Measurements from ENCODE around the gene COLQ. TPM values are rescaled to one million over a fixed set of nuclear protein-coding genes. Genes with fewer than 3 reads are reported as not detected.
"Not testable (repeated sequence)": the region's sequence is repeated elsewhere in the genome, so short reads cannot be mapped to it uniquely, and the experiment has no call there.

The COLQ gene
- total RNA-seq: 1.3 TPM

DNA sequence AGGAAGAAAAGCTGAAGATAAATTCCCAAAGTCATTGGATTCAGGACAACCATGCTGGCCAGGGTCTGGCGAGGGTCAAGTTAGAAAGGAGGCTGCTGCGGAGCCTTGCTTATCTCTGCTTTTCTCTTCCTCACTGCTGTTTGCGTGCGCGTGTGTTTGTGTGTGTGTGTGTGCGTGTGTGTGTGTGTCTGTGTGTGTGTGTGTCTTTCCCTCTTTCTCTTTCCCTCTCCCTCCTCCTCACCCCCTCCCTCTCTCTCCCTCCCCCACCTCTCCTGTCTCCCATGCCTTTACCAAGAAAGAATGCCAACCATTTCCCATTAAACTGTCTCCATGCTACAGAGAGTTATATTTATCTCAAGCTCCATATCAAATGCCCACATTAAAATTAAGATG is at the start of gene COLQ:
TSS of gene COLQ (minus strand) at position 134 of the 393 bp plus-strand sequence. CDS start at position 53, 81 bp downstream.
- DNase-seq (ENCODE audit: low spot score): no peak

DNA sequence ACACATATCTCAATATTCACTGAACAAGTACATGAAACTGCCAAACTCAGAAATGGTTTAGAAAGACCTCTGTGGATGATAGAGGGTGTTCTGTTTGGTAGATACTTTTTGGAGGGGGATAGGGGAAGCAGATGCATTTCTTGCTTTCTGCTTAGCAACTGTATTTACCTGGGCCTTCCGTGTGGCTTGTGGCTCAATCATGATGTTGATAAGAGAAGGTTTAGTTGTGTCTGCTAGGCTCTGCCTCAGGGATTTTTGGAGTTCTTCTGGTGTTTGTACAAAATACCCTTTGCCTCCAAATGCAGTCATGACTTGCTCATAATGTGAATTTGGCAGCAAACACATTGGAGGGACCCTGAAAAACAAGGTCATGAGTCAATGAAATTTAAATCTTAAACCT is 41.7 kb upstream of the COLQ start:
- ATAC-seq: peak; percentile 47
- no peak for DNase-seq (ENCODE audit: low spot score)

More for the DNA sequence above, at the start of gene COLQ:
- ATAC-seq: no peak

DNA sequence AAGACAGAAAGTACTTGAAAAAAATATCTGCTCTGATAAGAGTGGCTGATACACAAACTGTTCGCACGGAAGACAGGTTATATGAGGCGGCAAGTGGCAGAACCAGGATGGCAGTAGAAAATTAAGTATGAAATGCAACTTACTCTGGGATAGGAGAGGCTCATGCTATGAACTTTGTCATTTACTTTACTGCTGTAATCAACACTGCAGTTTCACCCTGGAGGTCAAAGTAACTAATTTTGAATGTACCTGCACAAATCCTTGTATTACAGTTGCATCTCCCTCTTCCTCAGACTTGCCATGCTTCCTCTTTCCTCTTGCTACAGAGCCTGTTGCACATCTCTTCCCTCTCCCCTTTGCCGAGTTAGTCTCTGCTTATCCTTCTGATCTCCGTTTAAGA is 41.1 kb upstream of the COLQ start:
- no peak for DNase-seq (ENCODE audit: low spot score)
- peak; percentile 81 for ATAC-seq

DNA sequence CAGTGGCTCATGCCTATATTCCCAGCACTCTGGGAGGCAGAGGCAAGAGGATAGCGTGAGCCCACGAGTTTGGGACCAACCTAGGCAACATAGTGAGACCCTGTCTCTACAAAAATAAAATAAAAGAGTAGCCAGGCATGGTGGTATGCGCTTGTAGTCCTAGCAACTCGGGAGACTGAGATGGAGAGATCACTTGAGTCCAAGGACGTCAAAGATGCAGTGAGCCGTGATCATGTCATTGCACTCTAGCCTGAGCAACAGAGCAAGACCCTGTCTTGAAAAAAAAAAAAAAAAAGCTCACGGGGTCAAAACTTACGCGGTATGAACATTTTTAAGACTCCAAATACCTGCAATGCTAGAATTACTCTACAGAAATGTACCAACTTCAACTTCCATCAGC is 37.1 kb upstream of the COLQ start:
- ATAC-seq: no peak

DNA sequence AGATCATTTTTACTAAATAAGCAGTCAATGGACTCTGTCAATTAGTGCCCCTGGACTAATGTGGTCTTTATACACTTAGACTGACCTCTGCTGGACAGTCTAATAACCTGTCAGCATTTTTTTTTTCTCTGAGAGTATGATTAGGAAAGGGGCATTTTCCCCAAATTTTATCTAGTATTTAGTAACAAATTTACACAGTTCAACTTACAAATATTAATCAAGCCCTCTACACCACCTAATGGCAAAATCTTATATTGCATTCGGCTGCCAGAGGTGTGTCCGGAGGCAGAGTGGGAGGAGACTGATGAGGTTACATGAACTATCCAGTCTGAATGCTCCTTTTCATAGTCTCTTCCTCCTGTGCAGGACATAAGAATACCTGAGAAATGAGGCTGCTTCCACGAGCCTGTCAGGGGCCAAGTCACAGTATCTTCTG is 36.0 kb upstream of the COLQ start:
- peak; percentile 61 for DNase-seq (ENCODE audit: low spot score)
- ATAC-seq: peak; percentile 86

More for the DNA sequence above, 37.1 kb upstream of the COLQ start:
- DNase-seq (ENCODE audit: low spot score): no peak

DNA sequence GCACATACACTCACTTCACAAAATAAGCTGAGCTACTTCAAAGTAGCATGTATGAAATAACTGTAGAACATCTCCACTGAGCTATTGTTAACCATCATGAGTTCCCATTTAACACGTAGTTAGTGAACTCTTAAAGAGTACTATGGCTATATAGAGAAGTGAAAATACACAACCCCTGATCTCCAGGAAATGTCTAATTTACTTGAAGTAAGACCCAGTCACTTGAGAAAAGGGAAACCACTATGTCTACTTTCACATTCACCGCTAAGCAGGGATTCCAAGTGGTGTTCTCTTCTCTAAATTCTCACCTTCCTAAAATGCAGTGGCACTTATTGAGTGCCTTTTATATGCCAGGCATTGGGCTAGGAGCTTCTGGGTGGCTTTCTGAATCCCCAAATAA is 35.0 kb upstream of the COLQ start:
- no peak for ATAC-seq

DNA sequence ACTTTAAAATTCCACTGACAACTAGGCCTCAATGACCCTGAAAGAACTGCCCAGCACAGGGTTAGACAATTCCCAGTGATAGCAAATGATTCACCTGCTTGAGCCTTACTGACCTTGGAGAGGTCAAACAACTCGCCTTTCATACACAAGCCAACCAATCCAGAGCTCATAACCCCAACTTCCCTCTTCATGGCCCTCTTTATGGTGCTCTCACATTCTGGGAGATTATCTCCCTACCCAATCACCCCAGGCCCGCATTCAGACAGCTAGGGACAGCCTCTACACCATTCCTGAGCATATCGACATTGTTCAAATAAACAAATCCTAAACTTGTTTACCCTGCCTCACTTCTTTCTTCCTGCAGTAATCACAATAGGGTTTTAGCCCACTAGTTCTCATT is 32.2 kb upstream of the COLQ start:
- ATAC-seq (peak; percentile 70), DNase-seq (ENCODE audit: low spot score) (no peak)

More for the DNA sequence above, 35.0 kb upstream of the COLQ start:
- DNase-seq (ENCODE audit: low spot score): no peak

DNA sequence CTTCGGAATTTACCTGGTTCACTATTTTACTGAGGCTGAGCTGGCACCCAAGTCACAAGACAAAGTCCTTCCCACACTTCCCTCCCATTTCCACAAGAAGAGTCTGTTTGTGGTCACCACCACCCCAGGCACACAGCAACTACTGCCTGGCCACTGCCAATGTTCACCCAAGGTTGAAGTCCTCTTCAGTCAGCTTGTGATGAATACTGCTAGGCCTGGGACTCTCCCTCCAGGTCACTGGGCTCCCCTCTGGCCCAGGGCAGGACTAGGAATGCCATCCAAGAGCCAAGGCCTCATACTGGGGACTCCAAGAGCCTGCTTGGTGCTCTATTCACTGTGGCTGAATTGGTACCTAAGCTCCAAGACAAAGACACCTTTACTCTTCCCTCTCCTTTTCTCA is 30.4 kb upstream of the COLQ start:
- DNase-seq (ENCODE audit: low spot score) (no peak), ATAC-seq (peak; percentile 51)

DNA sequence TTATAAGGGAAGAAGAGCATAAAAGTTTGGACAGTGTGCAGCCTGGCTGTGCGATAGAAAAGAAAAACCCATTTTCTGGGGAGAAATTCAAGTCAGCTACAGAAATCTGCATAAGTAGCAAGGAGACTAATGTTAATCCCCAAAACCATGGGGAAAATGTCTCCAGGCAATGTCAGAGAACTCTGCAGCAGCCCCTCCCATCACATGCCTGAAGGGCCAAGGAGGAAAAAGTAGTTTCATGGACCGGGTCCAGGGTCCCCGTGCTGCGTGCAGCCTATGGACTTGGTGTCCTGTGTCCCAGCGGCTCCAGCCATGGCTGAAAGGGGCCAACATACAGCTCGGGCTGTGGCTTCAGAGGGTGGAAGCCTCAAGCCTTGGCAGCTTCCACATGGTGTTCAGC is 28.3 kb upstream of the COLQ start:
- no peak for DNase-seq (ENCODE audit: low spot score)

DNA sequence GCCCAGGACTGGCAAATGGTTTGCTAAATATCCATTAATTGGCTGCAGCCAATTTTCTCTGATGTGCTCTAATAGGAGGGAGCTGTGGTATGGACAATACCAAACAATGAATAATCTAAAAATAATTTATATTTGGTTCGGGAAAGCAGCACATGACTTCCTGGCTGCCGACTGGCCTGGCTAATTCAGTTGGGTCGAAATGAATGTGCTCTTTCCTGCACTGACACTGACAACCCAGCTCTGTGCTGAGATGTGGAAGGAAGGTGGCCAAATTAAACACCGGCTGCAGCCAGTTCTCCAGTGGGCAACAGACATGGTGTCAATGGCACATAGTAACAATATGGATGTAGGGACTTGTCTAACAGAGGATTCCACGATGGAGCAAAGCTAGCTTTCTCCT is 21.1 kb upstream of the COLQ start:
- ATAC-seq (peak; percentile 98), DNase-seq (ENCODE audit: low spot score) (peak; percentile 53)

More for the DNA sequence above, 28.3 kb upstream of the COLQ start:
- ATAC-seq: no peak

DNA sequence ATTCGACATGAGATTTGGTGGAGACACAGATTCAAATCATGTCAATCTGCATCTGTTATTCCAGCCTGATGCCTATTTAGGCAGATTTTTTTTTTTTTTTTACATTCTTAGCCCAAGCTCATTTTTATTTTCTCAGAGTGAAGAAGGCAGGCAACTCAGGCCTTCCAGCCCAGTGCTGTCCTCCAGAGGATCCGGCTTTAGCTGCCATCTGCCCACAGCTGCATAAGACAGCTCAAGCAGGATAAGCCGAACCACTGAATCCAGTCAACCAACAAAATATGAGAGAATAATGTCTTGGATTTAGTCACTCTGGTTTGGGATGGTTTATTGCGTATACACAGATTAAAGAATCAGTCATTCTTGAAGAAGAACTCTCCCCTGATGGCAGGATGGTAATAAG is 19.9 kb upstream of the COLQ start:
- DNase-seq (ENCODE audit: low spot score) (no peak), ATAC-seq (no peak)

DNA sequence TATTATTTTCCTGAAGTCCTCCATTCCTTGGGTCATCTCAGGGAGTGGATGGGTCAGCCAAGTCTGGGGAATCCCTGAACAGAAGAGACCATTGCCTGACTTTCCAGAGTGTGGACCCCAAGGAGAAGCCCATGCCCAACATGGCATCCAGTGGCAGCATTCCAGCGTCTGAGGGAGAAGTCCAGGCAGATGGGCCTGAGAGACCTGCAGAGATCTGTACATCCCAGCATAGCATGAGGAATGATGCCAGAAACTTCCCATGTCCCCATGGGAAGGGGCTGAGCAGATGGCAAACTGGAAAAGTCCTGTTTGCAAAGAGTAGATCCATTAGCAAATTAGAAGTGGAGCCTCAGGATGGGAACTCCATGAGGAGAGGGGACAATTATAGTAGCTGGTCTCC is 17.6 kb upstream of the COLQ start:
- no peak for DNase-seq (ENCODE audit: low spot score)
- ATAC-seq: no peak

DNA sequence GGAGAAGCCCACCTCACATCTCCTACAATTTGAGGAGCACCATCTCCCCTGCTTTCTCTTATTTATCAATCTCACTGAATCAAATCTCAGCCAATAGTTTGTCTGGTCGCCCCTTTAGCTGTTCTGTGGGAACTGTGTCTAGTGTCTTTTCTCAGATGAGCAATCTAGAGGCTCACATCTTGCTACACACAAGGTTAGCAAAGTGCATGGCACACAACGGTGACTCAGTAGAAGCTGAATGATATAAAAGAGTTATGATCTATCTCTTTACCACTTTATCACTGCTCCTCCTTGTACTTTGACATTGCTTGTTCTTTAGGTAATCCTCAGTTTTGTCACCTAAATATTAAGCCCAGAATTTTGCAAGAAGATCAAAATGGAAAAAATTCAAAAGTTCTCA is 16.8 kb upstream of the COLQ start:
- no peak for ATAC-seq
- DNase-seq (ENCODE audit: low spot score): no peak

DNA sequence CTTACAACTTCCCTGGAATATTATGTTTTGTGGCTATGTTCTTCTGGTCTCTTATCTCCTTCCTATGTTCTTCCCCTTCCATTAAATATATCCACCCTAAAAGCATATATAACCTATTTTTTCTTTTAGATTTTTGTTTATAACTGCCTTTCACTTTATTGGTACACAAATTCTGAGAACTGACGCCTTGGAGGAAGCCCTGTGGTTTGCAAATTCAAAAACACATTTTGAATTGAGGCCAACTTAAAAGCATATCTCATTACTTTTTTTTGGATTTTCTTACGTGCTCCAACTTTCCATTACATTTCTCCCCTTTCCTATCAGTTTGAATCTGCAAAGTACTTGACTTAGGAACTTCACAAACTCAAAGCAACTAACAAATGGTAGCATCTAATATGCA is 15.3 kb upstream of the COLQ start:
- no peak for DNase-seq (ENCODE audit: low spot score)
- ATAC-seq: no peak

DNA sequence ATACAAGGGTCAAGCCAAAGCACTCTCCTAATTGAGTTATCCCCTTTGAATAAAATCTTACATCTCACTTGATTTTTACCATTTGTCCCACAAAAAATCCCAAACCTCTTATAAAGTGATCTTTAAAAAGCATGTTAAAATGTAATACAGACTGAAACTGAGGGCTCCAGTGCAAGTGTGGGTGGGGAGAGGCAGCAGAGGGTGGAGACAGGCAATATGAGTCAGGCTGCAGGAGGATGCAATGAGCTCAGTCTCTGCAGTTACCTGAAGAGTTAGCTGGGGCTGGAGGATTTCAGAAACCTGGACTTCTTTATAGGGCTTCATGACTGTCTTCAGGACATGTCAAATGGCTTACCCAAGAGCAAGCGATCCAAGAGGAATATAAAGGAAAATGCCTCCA is 14.2 kb upstream of the COLQ start:
- ATAC-seq (no peak), DNase-seq (ENCODE audit: low spot score) (no peak)

DNA sequence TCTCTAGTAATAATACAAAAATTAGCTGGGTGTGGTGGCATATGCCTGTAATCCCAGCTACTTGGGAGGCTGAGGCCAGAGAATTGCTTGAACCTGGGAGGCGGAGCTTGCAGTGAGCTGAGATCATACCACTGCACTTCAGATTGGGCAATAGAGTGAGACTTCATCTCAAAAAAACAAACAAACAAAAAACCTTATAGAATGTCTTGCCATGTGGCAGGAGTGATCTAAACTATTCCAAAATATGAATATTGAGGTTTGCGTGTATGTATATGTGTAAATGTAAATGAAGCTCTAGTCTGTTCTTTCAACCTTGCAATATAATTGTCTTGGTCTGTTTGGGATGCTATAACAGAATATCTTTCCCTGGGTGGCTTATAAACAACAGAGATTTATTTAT is 11.1 kb upstream of the COLQ start:
- DNase-seq (ENCODE audit: low spot score); ATAC-seq: not testable (repeated sequence)

DNA sequence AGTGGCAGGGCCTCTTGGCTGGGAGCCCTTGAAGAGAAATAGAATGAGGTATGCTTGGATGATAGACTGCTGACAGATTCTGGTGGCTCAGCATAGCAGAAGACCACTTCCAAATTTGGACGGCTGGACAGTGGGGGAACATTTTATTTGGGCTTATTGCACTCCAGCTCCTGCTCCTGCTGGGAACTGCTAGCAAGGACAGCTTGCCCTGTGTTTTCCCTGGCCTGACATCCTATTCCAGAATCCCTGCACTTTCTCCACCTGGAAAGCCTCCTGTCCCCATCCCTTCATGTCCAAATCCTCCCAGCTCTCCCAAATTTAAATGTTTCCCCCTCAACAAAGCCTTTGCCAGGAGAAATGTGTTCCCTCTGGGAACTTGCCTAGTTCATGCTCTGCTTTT is 9.8 kb upstream of the COLQ start:
- no peak for ATAC-seq

DNA sequence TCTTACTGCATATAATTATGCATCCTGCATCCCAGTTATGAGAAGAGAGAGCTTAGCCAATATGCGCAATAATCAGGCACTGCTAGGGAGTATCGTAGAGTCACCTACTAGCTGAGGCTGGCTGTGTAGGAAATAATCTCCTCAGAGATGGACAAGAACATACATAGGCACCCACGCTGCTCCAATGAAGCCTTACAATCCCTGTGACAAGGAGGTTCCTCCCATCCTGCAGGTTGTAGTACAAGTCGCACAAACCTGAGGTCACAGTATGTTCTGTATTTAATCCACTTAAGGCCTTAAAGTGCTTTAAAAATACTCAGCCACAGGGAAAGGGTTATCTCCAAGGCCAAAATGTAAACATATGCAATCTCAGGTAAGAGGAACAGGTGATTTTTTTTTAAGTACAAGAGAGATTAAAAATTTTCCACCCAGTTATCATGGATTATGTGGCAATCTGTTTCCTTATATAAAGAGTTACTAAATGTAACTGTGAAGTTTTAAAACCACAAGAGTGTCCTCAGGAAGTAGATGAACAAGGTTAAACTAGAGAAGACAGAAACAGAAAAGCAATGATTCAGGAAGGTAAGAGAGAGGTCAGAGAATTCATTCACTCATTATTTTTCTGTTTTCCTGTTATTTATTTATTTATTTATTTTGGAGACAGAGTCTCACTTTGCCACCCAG is 7.5 kb upstream of the COLQ start:
- no peak for ATAC-seq
- DNase-seq (ENCODE audit: low spot score): no peak

More for the DNA sequence above, 9.8 kb upstream of the COLQ start:
- no peak for DNase-seq (ENCODE audit: low spot score)

DNA sequence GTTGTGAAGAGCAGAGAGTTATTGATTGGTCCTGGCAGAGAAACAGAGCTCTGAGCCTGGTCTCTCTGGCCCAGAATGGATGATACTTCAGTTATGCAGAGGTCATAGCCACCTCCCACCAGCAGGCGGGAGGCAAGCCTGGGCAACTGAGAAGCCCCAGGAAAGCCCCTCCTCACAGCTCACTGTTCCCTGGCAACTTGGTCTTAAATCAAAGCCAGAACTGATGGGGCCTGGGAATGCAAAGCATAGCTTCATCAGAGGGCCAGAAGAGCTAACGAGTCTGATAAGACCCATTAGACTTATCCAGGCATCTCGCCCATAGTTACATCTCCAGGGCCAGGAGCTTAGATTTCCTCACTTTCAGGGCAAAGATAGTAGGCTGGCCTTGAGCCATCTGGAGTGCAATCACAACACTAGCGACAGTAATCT is 5.5 kb upstream of the COLQ start:
- DNase-seq (ENCODE audit: low spot score) (peak; percentile 65), ATAC-seq (peak; percentile 92)

DNA sequence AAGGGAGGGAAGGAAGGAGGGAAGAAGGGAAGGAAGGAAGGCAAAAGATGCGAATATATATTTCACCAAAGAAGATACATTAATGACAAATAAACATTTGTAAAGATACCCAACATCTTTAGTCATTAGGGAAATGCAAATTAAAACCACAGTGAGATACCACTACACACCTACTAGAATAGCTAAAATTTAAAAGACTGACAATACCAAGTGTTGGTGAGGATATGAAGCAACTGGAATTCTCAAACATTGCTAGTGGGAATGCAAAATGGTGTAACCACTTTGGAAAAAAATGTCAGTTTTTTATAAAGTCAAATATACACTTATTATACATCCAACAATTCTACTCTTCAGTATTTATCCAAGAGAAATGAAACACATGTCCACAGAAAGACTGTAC is 4.3 kb upstream of the COLQ start:
- DNase-seq (ENCODE audit: low spot score) (no peak), ATAC-seq (no peak)

DNA sequence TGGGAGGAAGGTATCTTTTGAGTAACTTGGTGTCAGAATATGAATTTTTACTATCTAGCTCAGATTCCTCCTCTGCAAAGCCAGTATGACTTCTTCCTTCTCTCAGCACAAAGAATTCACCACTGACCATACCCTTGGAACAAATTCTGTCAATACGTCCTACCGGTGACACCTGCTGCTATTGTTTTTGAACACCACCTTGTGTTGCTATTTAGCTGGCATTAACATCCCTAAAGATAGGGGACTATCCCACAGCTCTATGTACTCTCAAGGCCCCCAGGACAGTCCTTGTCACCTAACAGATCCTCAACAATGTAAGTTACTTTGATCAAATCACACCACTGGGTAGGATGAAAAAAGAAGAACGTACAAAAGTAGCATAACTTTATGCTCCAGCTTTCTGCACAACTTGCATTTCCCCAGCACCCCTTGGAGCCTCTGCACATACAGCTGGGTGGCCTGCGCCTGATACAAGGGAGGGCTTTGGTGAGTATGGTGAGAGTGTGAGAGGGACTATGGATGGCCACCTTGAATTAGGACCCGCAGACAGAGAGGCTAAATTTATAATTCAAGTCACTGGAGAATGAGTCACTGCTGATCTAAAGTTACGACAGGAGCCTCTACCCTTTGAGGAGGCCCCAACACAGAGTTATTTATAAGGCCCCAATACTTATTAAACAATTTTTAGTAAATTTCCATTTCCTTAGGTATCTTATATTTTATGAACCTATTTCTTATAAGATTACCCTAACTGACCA is 2.3 kb upstream of the COLQ start:
- DNase-seq (ENCODE audit: low spot score) (no peak), ATAC-seq (no peak)

DNA sequence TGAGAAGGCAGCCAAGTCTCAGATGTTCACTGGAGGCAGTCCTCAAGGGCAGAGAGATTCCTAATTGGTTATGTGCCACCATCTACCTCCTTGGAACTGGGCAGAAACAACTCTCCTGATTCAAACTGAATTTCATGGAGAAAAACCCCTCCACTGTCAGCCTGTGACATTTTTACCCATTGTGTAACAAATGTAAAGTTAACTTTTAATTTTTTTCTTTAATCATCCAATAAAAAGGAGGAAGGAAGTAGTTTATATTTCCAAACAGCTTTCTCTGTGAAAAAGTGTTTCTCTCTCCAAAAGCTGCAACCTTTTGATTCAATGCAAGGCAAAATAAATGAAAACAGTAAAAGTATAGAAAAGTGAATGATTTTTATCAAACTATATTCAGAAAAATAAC is 510 bp upstream of the COLQ start:
- ATAC-seq: no peak
- no peak for DNase-seq (ENCODE audit: low spot score)

Data from left lobe of liver (tissue), 2 donors.